ENCODE data around the gene NDUFC2. TPM values are rescaled to one million over a fixed set of nuclear protein-coding genes. Genes with fewer than 3 reads are reported as not detected.

The NDUFC2 gene
- total and polyA plus RNA-seq, 2 of the 8 experiments (the other 6 are each of a cell fraction or from before 2014, with no cell fraction given), result 216 to 356 TPM

DNA sequence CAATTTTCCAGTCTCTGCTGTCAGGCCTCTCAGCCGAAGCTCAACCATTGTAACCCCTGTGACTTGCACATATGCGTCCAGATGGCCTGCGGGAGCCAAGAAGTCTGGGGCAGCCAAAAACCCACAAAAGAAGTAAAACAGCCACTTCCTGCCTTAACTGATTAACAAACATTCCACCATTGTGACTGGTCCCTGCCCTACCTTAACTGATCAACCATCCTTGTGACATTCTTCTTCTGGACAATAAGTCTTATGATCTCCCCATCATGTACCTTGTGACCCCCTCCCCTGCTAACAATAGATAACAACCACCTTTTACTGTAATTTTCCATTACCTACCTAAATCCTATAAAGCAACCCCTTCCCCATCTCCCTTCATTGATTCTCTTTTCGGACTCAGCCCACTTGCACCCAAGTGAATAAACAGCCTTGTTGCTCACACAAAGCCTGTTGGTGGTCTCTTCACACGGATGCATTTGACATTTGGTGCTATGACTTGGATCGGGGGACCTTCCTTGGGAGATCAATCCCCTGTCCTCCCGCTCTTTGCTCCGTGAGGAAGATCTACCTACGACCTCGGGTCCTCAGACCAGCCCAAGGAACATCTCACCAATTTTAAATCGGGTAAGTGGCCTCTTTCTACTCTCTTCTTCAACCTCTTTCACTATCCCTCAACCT, 1.3 kb upstream of the NDUFC2 start:
- H2BK120ac ChIP-seq (replicated peaks; ENCODE audit: low read depth, low read length), result no peak overlapping the region
- no peak overlapping the region for H3K23ac ChIP-seq (ENCODE audit: insufficient read length)
- no peak overlapping the region for H3K4me3 ChIP-seq (ENCODE audit: extremely low read depth in 1 of 4, insufficient read depth in 2 of 4, low read depth in 3 of 4, low read length in 4 of 4)
- no peak overlapping the region for H3K18ac ChIP-seq (ENCODE audit: extremely low read depth, low read length)
- no peak overlapping the region for H2BK15ac ChIP-seq (ENCODE audit: low read length)
- H2AK5ac ChIP-seq (ENCODE audit: low read depth, low read length), result no peak overlapping the region; the same call in 1 of the 2 replicates
- no peaks in the 10 kb centered on the region for H3K27me3 ChIP-seq (replicated peaks in 1 of 4; ENCODE audit: control insufficient read depth in 3 of 4, extremely low read depth in 1 of 4, insufficient read depth in 3 of 4, low read length in 3 of 4)
- H4K8ac ChIP-seq (ENCODE audit: extremely low read depth, insufficient read depth, low read length), result no peak overlapping the region; the same call in 1 of the 2 replicates
- H4K20me1 ChIP-seq (replicated peaks in 1 of 2; ENCODE audit: control insufficient read depth in 1 of 2, insufficient read depth in 2 of 2, low read length in 2 of 2), result peaks cover 0 to 8% of the 10 kb centered on the region in 2 experiments
- no peak overlapping the region for H2AFZ ChIP-seq (ENCODE audit: low read length)
- no peak overlapping the region for H2BK12ac ChIP-seq (ENCODE audit: low read depth, low read length)
- H3K23me2 ChIP-seq (ENCODE audit: low read depth, low read length), result peaks cover 5% of the 10 kb centered on the region; the same call in 1 of the 2 replicates
- H3K4me1 ChIP-seq (replicated peaks in 1 of 4; ENCODE audit: control insufficient read depth in 3 of 4, insufficient read depth in 4 of 4, low read length in 3 of 4), result peaks cover 0 to 9% (median 3%) of the 10 kb centered on the region in 4 experiments; a peak in 2 of 7 replicates
- peaks cover 0 to 2% (median 0%) of the 10 kb centered on the region in 4 experiments; a peak in 1 of 8 replicates for H3K36me3 ChIP-seq (ENCODE audit: control insufficient read depth in 2 of 4, insufficient read depth in 4 of 4, low read length in 3 of 4)
- H3K9ac ChIP-seq (replicated peaks in 1 of 4; ENCODE audit: extremely low read depth in 1 of 4, low read depth in 3 of 4, low read length in 3 of 4), result no peak overlapping the region
- no peak overlapping the region for H3K27ac ChIP-seq (ENCODE audit: low read depth, low read length)
- H3K79me1 ChIP-seq (ENCODE audit: low read depth, low read length), result peaks cover 16% of the 10 kb centered on the region
- no peak overlapping the region for H3K14ac ChIP-seq (ENCODE audit: insufficient read length)
- FAIRE-seq (no peak), DNase-seq (ENCODE audit: low read depth in 1 of 2, low spot score in 2 of 2) (no peak)
- H3K79me2 ChIP-seq (ENCODE audit: control insufficient read depth in 1 of 2, insufficient read depth in 2 of 2, low read length in 2 of 2), result peaks cover 16 to 32% of the 10 kb centered on the region in 2 experiments
- H3K4ac ChIP-seq (replicated peaks; ENCODE audit: insufficient read length, low read depth, low read length), result no peak overlapping the region
- no peak overlapping the region for H2BK5ac ChIP-seq (ENCODE audit: low read depth, low read length)
- no peak overlapping the region for H2BK20ac ChIP-seq (ENCODE audit: low read length)
- H3K56ac ChIP-seq (replicated peaks; ENCODE audit: insufficient read length, low read depth, low read length), result no peak overlapping the region
- POLR2A ChIA-PET (ENCODE audit: partially characterized antibody), result interaction anchor here (0.6 to 2.5 kb wide), 5 partner anchors 13 to 93 kb away, joined by 3 to 7 read pairs (median 3); no protein-coding TSS in a partner anchor
- CTCF ChIA-PET (ENCODE audit: partially characterized antibody), result no interaction called here
- H4K91ac ChIP-seq (replicated peaks; ENCODE audit: insufficient read length, low read length), result no peak overlapping the region
- H3K9me3 ChIP-seq (ENCODE audit: insufficient read depth in 2 of 2, low read depth in 1 of 2, low read length in 1 of 2), result no peaks in the 10 kb centered on the region
- 91% methylated on average over 11 of the region's 11 CpGs; no CpG with 5 or more reads in 1 of the 2 experiments for WGBS, 2 experiments (ENCODE audit: extremely low coverage in 1 of 2, insufficient coverage in 1 of 2, insufficient read length in 1 of 2, insufficient replicate concordance in 2 of 2, low coverage in 1 of 2, low lambda C conversion rate in 2 of 2, missing lambda C conversion rate in 1 of 2)
- no peak overlapping the region; a peak in 1 of 4 replicates for H3K4me2 ChIP-seq (ENCODE audit: insufficient read depth in 1 of 2, low read depth in 2 of 2, low read length in 2 of 2)
- H4K5ac ChIP-seq (ENCODE audit: insufficient read length, low read depth, low read length), result no peak overlapping the region
- TF ChIP-seq RNF2 (IDR thresholded peaks at IDR 0.05; ENCODE audit: borderline replicate concordance, low read depth, low read length, missing control alignments, poor library complexity, severe bottlenecking) (no peak), BCL11A (IDR thresholded peaks at IDR 0.05; ENCODE audit: low read depth in 2 of 2, low read length in 2 of 2) (no peak)

Data from H1 (cell line).